K562 (cell line): ENCODE measurements around the gene ABCA10. TPM values are rescaled to one million over a fixed set of nuclear protein-coding genes. Genes with fewer than 3 reads are reported as not detected.

Source experiments
- ATAC-seq: fragments of 200-7000 bp; cut with Tn5 transposase; 3 replicates; pipeline ENCODE4 v1.9.1; 2020; ENCODE audit warnings: moderate library complexity
- BruUV-seq: library from RNA; stranded (reverse); fragments of 400-500 nt; replicated peaks from 2 replicates; lab custom pipeline; 2021; lab: Mats Ljungman, UMichigan
- CTCF ChIA-PET: fragments of 300-600 bp; formaldehyde crosslinking; extraction: SDS; loops from one replicate; lab custom pipeline; 2021; ENCODE audit warnings: low intra/inter-chr PET ratio; lab: Yijun Ruan, JAX
- POLR2A ChIA-PET: fragments of 300-600, 350-650 bp; sonication (Branson Sonifier 250); formaldehyde crosslinking; extraction: SDS; loops from one replicate; lab custom pipeline; 2021; ENCODE audit warnings: antibody characterized with exemption, inconsistent platforms; lab: Yijun Ruan, JAX
- DNase-seq, 4 experiments: peaks; one replicate each; pipeline versions ENCODE4 v3.0.0 to v3.0.0-alpha.2; 2011 to 2018; ENCODE audit warnings: low spot score in 3 of 4, mixed read lengths in 3 of 4; ENCODE audit errors: extremely low read depth in 1 of 4
- FAIRE-seq: peaks from 2 replicates; lab custom pipeline; 2011; peaks lifted over from hg19 to GRCh38; lab: Jason Lieb, UNC
- H2AFZ ChIP-seq: 2 replicates; pipeline ENCODE4 v1.6.0; 2011; ENCODE audit warnings: low read depth, low read length, control low read depth, inconsistent platforms
- H3K27ac ChIP-seq: fragments of 200-600 bp; 3 replicates; pipeline ENCODE4 v1.8.0; 2011; ENCODE audit warnings: low read depth, mild to moderate bottlenecking, control low read depth, inconsistent platforms, low read length, moderate library complexity, mixed read lengths; ENCODE audit errors: extremely low read depth
- H3K27me3 ChIP-seq, 2 experiments: fragments of 300-600 bp in 1 of 2; 2 replicates in 1 of 2; 3 replicates in 1 of 2; pipeline versions ENCODE4 v1.6.0 to v1.8.0; 2011; ENCODE audit warnings: inconsistent platforms in 2 of 2, low read length in 2 of 2, mild to moderate bottlenecking in 1 of 2, mixed read lengths in 1 of 2, moderate library complexity in 1 of 2; ENCODE audit not compliant: control insufficient read depth in 2 of 2, insufficient read depth in 2 of 2
- H3K36me3 ChIP-seq: fragments of 300-600 bp; 3 replicates; pipeline ENCODE4 v1.8.0; 2011; ENCODE audit warnings: mild to moderate bottlenecking, low read length, inconsistent platforms; ENCODE audit not compliant: control insufficient read depth, insufficient read depth
- H3K4me1 ChIP-seq, 2 experiments: fragments of 200-600 bp in 1 of 2; replicated peaks in 1 of 2; 2 replicates in 1 of 2; 3 replicates in 1 of 2; pipeline versions ENCODE4 v1.5.1 to v1.8.0; 2011; ENCODE audit warnings: inconsistent platforms in 2 of 2, low read length in 2 of 2, mild to moderate bottlenecking in 1 of 2, mixed read lengths in 1 of 2, moderate library complexity in 1 of 2; ENCODE audit not compliant: control insufficient read depth in 2 of 2, insufficient read depth in 2 of 2
- H3K4me2 ChIP-seq: 2 replicates; pipeline ENCODE4 v1.6.1; 2011; ENCODE audit warnings: low read length, control low read depth, inconsistent platforms, mixed read lengths; ENCODE audit not compliant: insufficient read depth
- H3K4me3 ChIP-seq: fragments of 200-600 bp; sonication (generic), shearing (Covaris generic); 2 replicates; pipeline ENCODE4 v1.5.1; 2016; ENCODE audit warnings: control low read depth, inconsistent platforms
- H3K79me2 ChIP-seq: fragments of 200-600 bp; 3 replicates; pipeline ENCODE4 v1.8.0; 2011; ENCODE audit warnings: low read length, inconsistent platforms; ENCODE audit not compliant: control insufficient read depth, insufficient read depth
- H3K9ac ChIP-seq, 2 experiments: 2 replicates each; pipeline versions ENCODE4 v1.6.0 to v1.6.1; 2011; ENCODE audit warnings: low read depth in 2 of 2, low read length in 2 of 2, control low read depth in 1 of 2, inconsistent platforms in 1 of 2, mild to moderate bottlenecking in 1 of 2, mixed read lengths in 1 of 2; ENCODE audit not compliant: insufficient read depth in 1 of 2
- H3K9me1 ChIP-seq: one replicate; pipeline ENCODE4 v1.6.0; 2011; ENCODE audit warnings: inconsistent platforms, mild to moderate bottlenecking, low read length, moderate library complexity; ENCODE audit not compliant: control insufficient read depth, insufficient read depth
- H3K9me3 ChIP-seq: replicated peaks from 2 replicates; pipeline ENCODE4 v1.5.1; 2011; ENCODE audit warnings: low read depth, low read length, inconsistent platforms; ENCODE audit not compliant: control insufficient read depth, insufficient read depth
- H4K20me1 ChIP-seq: replicated peaks from 2 replicates; pipeline ENCODE4 v1.6.1; 2011; ENCODE audit warnings: low read length, inconsistent platforms, mixed read lengths; ENCODE audit not compliant: control insufficient read depth, insufficient read depth
- ELF2 ChIP-seq: fragments of 250-450 bp; sonication (Bioruptor Pico); IDR thresholded peaks from 2 replicates; pipeline ENCODE4 v1.5.0; 2021; ENCODE audit warnings: mild to moderate bottlenecking
- ESRRB ChIP-seq: fragments of 250-450 bp; sonication (Bioruptor Pico); IDR thresholded peaks from 2 replicates; pipeline ENCODE4 v1.5.0; 2020; ENCODE audit warnings: mild to moderate bottlenecking, moderate library complexity, borderline replicate concordance
- ILK ChIP-seq: fragments of 450-650 bp; IDR thresholded peaks from 2 replicates; pipeline ENCODE4 v1.6.1; 2016; ENCODE audit warnings: missing genetic modification characterization, low read depth, mild to moderate bottlenecking, missing compliant biosample characterization, moderate library complexity, borderline replicate concordance
- MAZ ChIP-seq, 2 experiments: fragments of 450-650 bp in 1 of 2; sonication (generic) in 1 of 2; formaldehyde crosslinking; IDR thresholded peaks in 1 of 2; conservative IDR thresholded peaks in 1 of 2; 2 replicates each; pipeline versions ENCODE4 v1.4.0 to v1.5.0; 2020; ENCODE audit warnings: mild to moderate bottlenecking in 1 of 2, missing genetic modification reagents in 1 of 2
- MEF2D ChIP-seq: conservative IDR thresholded peaks from 2 replicates; pipeline ENCODE4 v1.6.1; 2016; ENCODE audit warnings: low read depth, missing genetic modification characterization, missing compliant biosample characterization
- SRSF7 ChIP-seq: fragments of 200-400 bp; formaldehyde crosslinking; optimal IDR thresholded peaks from 2 replicates; pipeline ENCODE3; 2017; ENCODE audit warnings: mild to moderate bottlenecking, low read depth, low read length
- TCF3 ChIP-seq: sonication (generic); formaldehyde crosslinking; IDR thresholded peaks from 2 replicates; pipeline ENCODE4 v1.4.0; 2020; ENCODE audit warnings: mild to moderate bottlenecking, missing genetic modification reagents
- WHSC1 ChIP-seq: IDR thresholded peaks from one replicate; pipeline ENCODE4 v1.6.1; 2012; ENCODE audit warnings: low read length, control low read depth, inconsistent platforms
- YY1 ChIP-seq, 3 experiments: IDR thresholded peaks; 2 replicates each; pipeline ENCODE4 v1.6.1; 2011; ENCODE audit warnings: low read length in 2 of 3, mild to moderate bottlenecking in 2 of 3, moderate library complexity in 2 of 3, borderline replicate concordance in 1 of 3, control low read depth in 1 of 3, low read depth in 1 of 3; ENCODE audit not compliant: insufficient read depth in 3 of 3, insufficient replicate concordance in 2 of 3, control insufficient read depth in 1 of 3, insufficient read length in 1 of 3; ENCODE audit errors: extremely low read depth in 1 of 3
- ZNF830 ChIP-seq: fragments of 250-450 bp; sonication (Bioruptor Pico); IDR thresholded peaks from 2 replicates; pipeline ENCODE4 v1.5.0; 2021; ENCODE audit warnings: mild to moderate bottlenecking
- ZSCAN29 ChIP-seq: fragments of 450-650 bp; IDR thresholded peaks from 2 replicates; pipeline ENCODE4 v1.6.1; 2017
- ZZZ3 ChIP-seq: fragments of 450-650 bp; IDR thresholded peaks from 2 replicates; pipeline ENCODE4 v1.6.1; 2016; ENCODE audit warnings: antibody characterized with exemption, mild to moderate bottlenecking, moderate library complexity
- WGBS: fragments of 100-300 bp; shearing (Covaris generic); methylation state at CpG from one replicate; pipeline ENCODE4 v1.1.6; 2016; ENCODE audit warnings: low coverage, mixed read lengths; ENCODE audit not compliant: insufficient coverage; ENCODE audit errors: missing lambda C conversion rate; 5-methylcytosine and 5-hydroxymethylcytosine counted together
- in situ Hi-C: fragments of 300-500 bp; cut with MboI; formaldehyde crosslinking; loops from 4 replicates; pipeline ENCODE4 v1.15.0; 2018; ENCODE audit warnings: inconsistent platforms, mixed read lengths
- intact Hi-C: fragments of 100-400 bp; cut with micrococcal nuclease; formaldehyde crosslinking; loops from 2 replicates; pipeline ENCODE4 v1.14.2; 2022
- polyA plus RNA-seq, 8 experiments: library from polyadenylated mRNA; depleted of rRNA in 4 of 8; stranded (reverse) in 5 of 8; unstranded in 3 of 8; fragments of >200 nt; fragmentation: Nextera tagmentation in 2 of 8; fragmentation: Illumina TruSeq in 1 of 8; extraction: Ambion mirVana in 2 of 8; extraction: Trizol in 1 of 8; gene quantifications; 2 replicates each; pipeline versions ENCODE4 v1.2.1 to v1.2.3, GENCODE V29; 2011 to 2014; ENCODE audit warnings: inconsistent platforms in 1 of 8, missing spikeins in 1 of 8
- total RNA-seq, 7 experiments: library from RNA; depleted of rRNA in 6 of 7; stranded (reverse); fragments of >200 nt in 6 of 7; fragmentation: Illumina TruSeq in 2 of 7; extraction: Trizol in 2 of 7; gene quantifications; 2 replicates each; pipeline versions ENCODE4 v1.2.1 to v1.2.3, GENCODE V29; 2011 to 2021; ENCODE audit warnings: low replicate concordance in 1 of 7

ABCA10 gene
- total and polyA plus RNA-seq, 9 of the 15 experiments (the other 6 are each of a cell fraction or from before 2014, with no cell fraction given), result 0.04 to 0.45 (median 0.15) TPM; not detected in 1

GRCh38 chr17:69143151-69143550, 85.5 kb downstream of the ABCA10 start:
- Histone ChIP-seq H3K9me3 (no peaks in the 10 kb centered on the region), H3K4me3 (no peak overlapping the region), H3K9me1 (no peaks in the 10 kb centered on the region), H3K79me2 (no peaks in the 10 kb centered on the region), H3K4me2 (no peak overlapping the region), H3K4me1 (no peaks in the 10 kb centered on the region; a peak in 2 of 5 replicates), H2AFZ (no peak overlapping the region; the same call in 1 of the 2 replicates), H3K27ac (no peak overlapping the region), H3K27me3 (no peaks in the 10 kb centered on the region), H3K36me3 (no peaks in the 10 kb centered on the region), H4K20me1 (no peaks in the 10 kb centered on the region), H3K9ac (no peak overlapping the region)
- no peak for ATAC-seq
- no peak for DNase-seq
- 100% methylated on average over 1 of the region's 1 CpG for WGBS
- in situ Hi-C loops (no loop called here), intact Hi-C loops (loop anchor here (5.0 kb wide), 1 partner anchor 41 kb away; no protein-coding TSS in a partner anchor)
- POLR2A ChIA-PET, result interaction anchor here (1.2 to 1.8 kb wide), 3 partner anchors 10 to 40 kb away, joined by 3 to 4 read pairs (median 3); no protein-coding TSS in a partner anchor
- no TSS peak for BruUV-seq
- CTCF ChIA-PET, result no interaction called here
- FAIRE-seq, result no peak
- TF ChIP-seq MEF2D (tag) (no peak), ZZZ3 (no peak), WHSC1 (no peak), ESRRB (CRISPR knock-in tag) (no peak), ZSCAN29 (no peak), SRSF7 (no peak), ZNF830 (CRISPR knock-in tag) (no peak), ILK (no peak), YY1 (IDR thresholded peaks at IDR 0.05; ENCODE audit: borderline replicate concordance in 1 of 3, control insufficient read depth in 1 of 3, extremely low read depth in 1 of 3, insufficient read depth in 3 of 3, insufficient read length in 1 of 3, insufficient replicate concordance in 2 of 3, low read depth in 1 of 3, low read length in 2 of 3) (no peak), ELF2 (no peak), TCF3 (CRISPR knock-in tag) (no peak), MAZ (CRISPR knock-in tag; conservative IDR thresholded peaks at IDR 0.05 in 1 of 2, IDR thresholded peaks at IDR 0.05 in 1 of 2) (no peak)
